Measurements from ENCODE around the gene TBC1D10A.

TBC1D10A gene

GRCh38 chr22:30326706-30327362 lies at the start of gene TBC1D10A:
TSS of gene TBC1D10A (minus strand) at chr22:30326941. CDS start at chr22:30326881, 60 bp downstream.
- DNase-seq (ENCODE audit: low read depth in 2 of 2) = peak; percentile 90 to 92

- no peak for DNase-seq (ENCODE audit: low read depth in 2 of 2)
These were observed 48.6 kb upstream of the TBC1D10A start for GRCh38 chr22:30375312-30375849.

GRCh38 chr22:30373331-30374325 lies 46.9 kb upstream of the TBC1D10A start:
- DNase-seq (ENCODE audit: low read depth in 2 of 2) = no peak

GRCh38 chr22:30372915-30373314 lies 46.2 kb upstream of the TBC1D10A start:
- no peak for DNase-seq (ENCODE audit: low read depth in 2 of 2)

GRCh38 chr22:30371981-30372380 lies 45.2 kb upstream of the TBC1D10A start:
- DNase-seq (ENCODE audit: low read depth in 2 of 2) = no peak

GRCh38 chr22:30371321-30371720 lies 44.6 kb upstream of the TBC1D10A start:
- no peak for DNase-seq (ENCODE audit: low read depth in 2 of 2)

GRCh38 chr22:30370641-30371230 lies 44.0 kb upstream of the TBC1D10A start:
- no peak for DNase-seq (ENCODE audit: low read depth in 2 of 2)

GRCh38 chr22:30368420-30368819 lies 41.7 kb upstream of the TBC1D10A start:
- no peak for DNase-seq (ENCODE audit: low read depth in 2 of 2)

GRCh38 chr22:30365891-30366290 lies 39.1 kb upstream of the TBC1D10A start:
- no peak for DNase-seq (ENCODE audit: low read depth in 2 of 2)

- no peak for DNase-seq (ENCODE audit: low read depth in 2 of 2)
These were observed 36.0 kb upstream of the TBC1D10A start for GRCh38 chr22:30362651-30363281.

- DNase-seq (ENCODE audit: low read depth in 2 of 2) = no peak
These were observed 35.3 kb upstream of the TBC1D10A start for GRCh38 chr22:30361916-30362650.

- DNase-seq (ENCODE audit: low read depth in 2 of 2) = no peak
These were observed 31.8 kb upstream of the TBC1D10A start for GRCh38 chr22:30358541-30358940.

GRCh38 chr22:30357650-30358215 lies 31.0 kb upstream of the TBC1D10A start:
- no peak for DNase-seq (ENCODE audit: low read depth in 2 of 2)

GRCh38 chr22:30357236-30357570 lies 30.5 kb upstream of the TBC1D10A start:
- DNase-seq (ENCODE audit: low read depth in 2 of 2) = peak in 1 of 2 donors; percentile 8

GRCh38 chr22:30356449-30357235 lies 29.9 kb upstream of the TBC1D10A start, which contains the start of the genes CCDC157 and SF3A1:
TSS of gene CCDC157 (plus strand) at chr22:30357007. CDS start at chr22:30366001, 8,994 bp downstream.
TSS of gene SF3A1 (minus strand) at chr22:30356894. CDS start at chr22:30356792, 102 bp downstream.
- peak; percentile 76 to 85 for DNase-seq (ENCODE audit: low read depth in 2 of 2)

GRCh38 chr22:30354644-30355043 lies 27.9 kb upstream of the TBC1D10A start:
- DNase-seq (ENCODE audit: low read depth in 2 of 2) = no peak

- no peak for DNase-seq (ENCODE audit: low read depth in 2 of 2)
These were observed 24.5 kb upstream of the TBC1D10A start for GRCh38 chr22:30351226-30351625.

- no peak for DNase-seq (ENCODE audit: low read depth in 2 of 2)
These were observed 22.1 kb upstream of the TBC1D10A start for GRCh38 chr22:30348809-30349208.

- no peak for DNase-seq (ENCODE audit: low read depth in 2 of 2)
These were observed 21.7 kb upstream of the TBC1D10A start for GRCh38 chr22:30348404-30348803.

All from stimulated activated CD4-positive, alpha-beta T cell treated with anti-CD3 and anti-CD28 coated beads, Interleukin-4, amount 100 ng/mL, for 48 hours (primary cell).